Vagina (tissue), 2 donors: ENCODE results near the gene CCDC134. TPM values are rescaled to one million over a fixed set of nuclear protein-coding genes. Genes with fewer than 3 reads are reported as not detected.
"Not testable (repeated sequence)": the region's sequence is repeated elsewhere in the genome, so short reads cannot be mapped to it uniquely, and the experiment has no call there.

Experiments used
- DNase-seq, 2 donors: peaks; one replicate each; pipeline ENCODE4 v3.0.0-alpha.2; 2017; ENCODE audit errors: extremely low spot score in 2 of 2
- H3K27ac ChIP-seq: fragments of 200-600 bp; sonication (generic); one replicate; pipeline ENCODE4 v1.5.1; 2019
- H3K27me3 ChIP-seq: fragments of 200-600 bp; sonication (generic); one replicate; pipeline ENCODE4 v1.5.1; 2019
- H3K36me3 ChIP-seq, 2 donors: fragments of 200-600 bp; sonication (generic); one replicate each; pipeline ENCODE4 v1.5.1; 2017 to 2019
- H3K4me1 ChIP-seq: fragments of 200-600 bp; sonication (generic); one replicate; pipeline ENCODE4 v1.5.1; 2019
- H3K4me3 ChIP-seq, 2 donors: fragments of 200-600 bp; sonication (generic); 1 replicate in 1 of 2; 2 replicates in 1 of 2; pipeline ENCODE4 v1.5.1; 2016 to 2019
- H3K9me3 ChIP-seq: fragments of 200-600 bp; sonication (generic); one replicate; pipeline ENCODE4 v1.5.1; 2019
- POLR2A ChIP-seq, 2 donors: fragments of 450-650 bp; IDR thresholded peaks; one replicate each; pipeline ENCODE4 v1.6.1; 2017; ENCODE audit warnings: antibody characterized with exemption in 2 of 2, mild to moderate bottlenecking in 2 of 2, moderate library complexity in 2 of 2
- POLR2AphosphoS5 ChIP-seq, 2 donors: sonication (generic); formaldehyde crosslinking; IDR thresholded peaks; one replicate each; pipeline ENCODE4 v1.9.0; 2017; ENCODE audit warnings: antibody characterized with exemption in 2 of 2, mild to moderate bottlenecking in 2 of 2, low read depth in 1 of 2; ENCODE audit not compliant: insufficient read depth in 1 of 2
- intact Hi-C: fragments of 100-400 bp; cut with DNase I; formaldehyde crosslinking; loops from one replicate; pipeline ENCODE4 v1.15.1; 2023
- total RNA-seq: library from RNA; depleted of rRNA; stranded (reverse); fragments of >200 nt; gene quantifications from one replicate; pipeline ENCODE4 v1.2.3, GENCODE V29; 2016
- TF ChIP-seq, protein P1 (sequence below), 3 experiments: fragments of 450-650 bp in 2 of 3; fragments of 200-600 bp in 1 of 3; sonication (generic) in 1 of 3; IDR thresholded peaks; one replicate each; pipeline ENCODE4 v1.5.1; 2017 to 2019; ENCODE audit warnings: antibody characterized with exemption in 3 of 3, mild to moderate bottlenecking in 2 of 3, moderate library complexity in 2 of 3

CCDC134 gene
- total RNA-seq, 1 donor from 2014 or later = 8.8 TPM

DNA sequence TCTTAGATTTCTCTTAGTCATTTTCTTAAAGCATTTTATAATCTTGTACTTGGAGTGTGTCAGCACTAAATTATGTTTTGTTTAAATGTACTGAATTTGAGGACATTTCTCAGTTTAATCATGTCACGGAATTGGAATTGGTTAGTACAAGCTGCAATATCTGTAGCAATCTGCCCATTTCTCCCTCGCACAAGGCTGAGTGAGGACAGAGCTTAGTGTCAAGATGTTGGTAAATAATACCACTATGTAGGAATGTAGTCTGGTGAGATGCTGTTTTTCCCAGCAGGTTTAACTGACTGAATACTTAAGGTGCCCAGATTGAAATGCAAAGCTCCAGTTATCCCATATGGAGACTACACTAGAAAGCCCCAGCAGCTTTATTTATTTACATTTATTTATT is 63.0 kb downstream of the CCDC134 start:
- TF ChIP-seq POLR2A (IDR thresholded peaks at IDR 0.05) = no peak
- no peak for TF ChIP-seq POLR2AphosphoS5 (IDR thresholded peaks at IDR 0.05; ENCODE audit: insufficient read depth in 1 of 2, low read depth in 1 of 2)
- TF ChIP-seq, protein P1, sequence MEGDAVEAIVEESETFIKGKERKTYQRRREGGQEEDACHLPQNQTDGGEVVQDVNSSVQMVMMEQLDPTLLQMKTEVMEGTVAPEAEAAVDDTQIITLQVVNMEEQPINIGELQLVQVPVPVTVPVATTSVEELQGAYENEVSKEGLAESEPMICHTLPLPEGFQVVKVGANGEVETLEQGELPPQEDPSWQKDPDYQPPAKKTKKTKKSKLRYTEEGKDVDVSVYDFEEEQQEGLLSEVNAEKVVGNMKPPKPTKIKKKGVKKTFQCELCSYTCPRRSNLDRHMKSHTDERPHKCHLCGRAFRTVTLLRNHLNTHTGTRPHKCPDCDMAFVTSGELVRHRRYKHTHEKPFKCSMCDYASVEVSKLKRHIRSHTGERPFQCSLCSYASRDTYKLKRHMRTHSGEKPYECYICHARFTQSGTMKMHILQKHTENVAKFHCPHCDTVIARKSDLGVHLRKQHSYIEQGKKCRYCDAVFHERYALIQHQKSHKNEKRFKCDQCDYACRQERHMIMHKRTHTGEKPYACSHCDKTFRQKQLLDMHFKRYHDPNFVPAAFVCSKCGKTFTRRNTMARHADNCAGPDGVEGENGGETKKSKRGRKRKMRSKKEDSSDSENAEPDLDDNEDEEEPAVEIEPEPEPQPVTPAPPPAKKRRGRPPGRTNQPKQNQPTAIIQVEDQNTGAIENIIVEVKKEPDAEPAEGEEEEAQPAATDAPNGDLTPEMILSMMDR (IDR thresholded peaks at IDR 0.05) = no peak
- Histone ChIP-seq H3K27ac (no peak overlapping the region), H3K36me3 (peaks cover 0 to 20% of the 10 kb centered on the region in 2 donors), H3K4me1 (peaks cover 12% of the 10 kb centered on the region), H3K4me3 (no peak overlapping the region), H3K27me3 (no peaks in the 10 kb centered on the region), H3K9me3 (no peaks in the 10 kb centered on the region)
- no peak for DNase-seq
- intact Hi-C loops = no loop called here

DNA sequence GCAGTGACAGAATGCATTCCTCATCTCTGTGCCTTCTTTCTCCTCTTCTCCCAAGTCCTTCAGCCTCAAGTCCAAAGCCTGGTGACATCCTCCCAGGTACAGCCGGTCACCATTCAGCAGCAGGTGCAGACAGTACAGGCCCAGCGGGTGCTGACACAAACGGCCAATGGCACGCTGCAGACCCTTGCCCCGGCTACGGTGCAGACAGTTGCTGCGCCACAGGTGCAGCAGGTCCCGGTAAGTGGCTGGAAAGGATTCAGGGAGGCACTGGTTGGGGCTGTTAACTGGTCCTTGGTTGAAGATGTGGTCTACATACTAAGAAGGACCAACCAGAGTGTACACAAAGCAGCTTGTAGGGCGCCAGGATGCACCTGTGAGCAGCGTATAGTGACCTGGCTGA is 68.1 kb downstream of the CCDC134 start:
- Histone ChIP-seq H3K27me3 (no peaks in the 10 kb centered on the region), H3K36me3 (peaks cover 0 to 67% of the 10 kb centered on the region in 2 donors), H3K4me1 (no peaks in the 10 kb centered on the region), H3K9me3 (no peaks in the 10 kb centered on the region), H3K27ac (no peak overlapping the region), H3K4me3 (no peak overlapping the region)
- TF ChIP-seq POLR2A (IDR thresholded peaks at IDR 0.05) (no peak), POLR2AphosphoS5 (IDR thresholded peaks at IDR 0.05; ENCODE audit: insufficient read depth in 1 of 2, low read depth in 1 of 2) (no peak)
- TF ChIP-seq, protein P1 (IDR thresholded peaks at IDR 0.05) = no peak
- intact Hi-C loops = no loop called here
- DNase-seq = no peak

DNA sequence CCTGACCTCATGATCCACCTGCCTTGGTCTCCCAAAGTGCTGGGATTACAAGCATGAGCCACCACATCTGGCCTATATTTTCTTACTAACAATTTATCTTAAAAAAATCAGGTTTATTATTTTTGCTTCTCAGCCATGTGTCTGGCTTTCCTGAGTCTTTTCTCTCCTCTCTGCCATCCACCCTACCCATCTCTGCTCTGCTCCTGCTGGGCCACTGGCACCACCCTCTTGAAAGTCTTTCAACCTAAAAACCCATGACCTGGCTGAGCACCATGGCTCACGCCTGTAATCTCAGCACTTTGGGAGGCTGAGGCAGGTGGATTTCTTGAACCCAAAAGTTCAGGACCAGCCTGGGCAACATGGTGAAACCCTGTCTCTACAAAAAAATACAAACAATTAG is 69.6 kb downstream of the CCDC134 start:
- DNase-seq, H3K27ac ChIP-seq, H3K9me3 ChIP-seq, H3K4me3 ChIP-seq, H3K4me1 ChIP-seq, H3K27me3 ChIP-seq, intact Hi-C loops: not testable (repeated sequence)
- peaks cover 0 to 82% of the 10 kb centered on the region in 2 donors for H3K36me3 ChIP-seq

DNA sequence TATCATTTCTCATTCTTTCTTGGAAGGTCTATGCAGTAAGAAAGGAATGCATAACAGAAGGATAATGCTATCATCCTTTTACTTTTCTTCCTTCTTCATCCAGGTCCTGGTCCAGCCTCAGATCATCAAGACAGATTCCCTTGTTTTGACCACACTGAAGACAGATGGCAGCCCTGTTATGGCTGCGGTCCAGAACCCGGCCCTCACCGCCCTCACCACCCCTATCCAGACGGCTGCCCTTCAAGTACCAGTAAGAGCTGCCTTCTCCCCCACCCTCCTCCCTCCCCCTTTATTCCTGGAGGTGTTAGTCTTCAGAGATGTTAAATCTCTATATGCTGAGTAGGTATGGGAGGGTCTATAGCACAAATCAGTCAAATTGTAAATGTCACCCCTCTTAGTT is 70.3 kb downstream of the CCDC134 start:
- Histone ChIP-seq H3K4me3 (no peak overlapping the region), H3K36me3 (peaks cover 0 to 89% of the 10 kb centered on the region in 2 donors), H3K27me3 (no peaks in the 10 kb centered on the region), H3K27ac (no peak overlapping the region), H3K4me1 (no peaks in the 10 kb centered on the region), H3K9me3 (no peaks in the 10 kb centered on the region)
- TF ChIP-seq, protein P1 (IDR thresholded peaks at IDR 0.05) = no peak
- TF ChIP-seq POLR2AphosphoS5 (IDR thresholded peaks at IDR 0.05; ENCODE audit: insufficient read depth in 1 of 2, low read depth in 1 of 2) (no peak), POLR2A (IDR thresholded peaks at IDR 0.05) (no peak)
- intact Hi-C loops = no loop called here
- no peak for DNase-seq

DNA sequence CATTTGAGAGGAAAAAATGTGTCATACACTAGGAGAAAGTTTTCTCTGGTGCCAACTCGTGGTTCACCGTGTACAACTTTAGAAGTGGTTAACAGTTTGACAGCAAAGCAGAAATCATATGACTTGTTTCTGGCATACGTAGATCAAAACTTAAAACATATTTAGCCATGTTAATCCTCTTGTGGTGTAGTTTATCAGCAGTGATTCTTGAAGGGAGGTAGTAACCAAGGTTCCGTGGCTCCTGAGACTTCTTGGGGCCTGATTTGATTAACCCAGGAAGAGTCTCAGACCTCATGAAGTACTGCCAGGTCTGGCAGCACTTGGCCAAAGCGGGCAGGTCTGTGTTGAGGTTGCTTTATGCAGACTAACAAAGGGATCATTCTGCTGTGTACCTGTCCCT is 72.9 kb downstream of the CCDC134 start:
- no peak overlapping the region for H3K4me3 ChIP-seq
- H3K36me3 ChIP-seq = peaks cover 0 to 89% of the 10 kb centered on the region in 2 donors
- H3K27me3 ChIP-seq = no peaks in the 10 kb centered on the region
- TF ChIP-seq POLR2AphosphoS5 (IDR thresholded peaks at IDR 0.05; ENCODE audit: insufficient read depth in 1 of 2, low read depth in 1 of 2) (no peak), POLR2A (IDR thresholded peaks at IDR 0.05) (no peak)
- TF ChIP-seq, protein P1 (IDR thresholded peaks at IDR 0.05) = no peak
- no peaks in the 10 kb centered on the region for H3K9me3 ChIP-seq
- H3K4me1 ChIP-seq = no peaks in the 10 kb centered on the region
- no peak overlapping the region for H3K27ac ChIP-seq
- no peak for DNase-seq
- intact Hi-C loops = no loop called here

DNA sequence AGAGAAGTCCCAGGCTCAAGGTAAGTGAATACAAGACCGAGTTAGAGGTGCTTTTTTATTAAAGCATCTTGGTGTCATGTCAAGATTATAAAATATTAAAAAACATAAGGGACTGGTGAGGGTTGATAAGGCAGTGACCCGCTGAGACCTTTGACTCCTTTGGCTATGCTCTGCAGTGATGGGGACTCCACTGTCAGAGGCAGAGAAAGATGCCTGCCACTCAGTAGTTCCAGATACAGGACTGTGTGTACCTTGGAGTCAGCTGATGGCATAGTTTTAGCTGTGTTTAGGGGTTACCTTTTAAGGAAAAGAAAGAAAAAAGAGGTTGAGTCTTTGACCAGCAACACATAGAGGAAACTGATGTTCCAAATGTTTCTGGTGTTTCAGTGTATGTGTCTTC is 73.6 kb downstream of the CCDC134 start:
- intact Hi-C loops = no loop called here

More for the DNA sequence above, 73.6 kb downstream of the CCDC134 start:
- H3K27me3 ChIP-seq = no peaks in the 10 kb centered on the region
- TF ChIP-seq POLR2A (IDR thresholded peaks at IDR 0.05) (no peak), POLR2AphosphoS5 (IDR thresholded peaks at IDR 0.05; ENCODE audit: insufficient read depth in 1 of 2, low read depth in 1 of 2) (no peak)
- TF ChIP-seq, protein P1 (IDR thresholded peaks at IDR 0.05) = no peak
- no peaks in the 10 kb centered on the region for H3K4me1 ChIP-seq
- H3K27ac ChIP-seq = no peak overlapping the region
- H3K9me3 ChIP-seq = no peaks in the 10 kb centered on the region
- peaks cover 0 to 86% of the 10 kb centered on the region in 2 donors for H3K36me3 ChIP-seq
- H3K4me3 ChIP-seq = no peak overlapping the region
- no peak for DNase-seq
